GM18498 (cell line): Measurements from ENCODE around the gene HMGA1.
"Not testable (repeated sequence)": the region's sequence is repeated elsewhere in the genome, so short reads cannot be mapped to it uniquely, and the experiment has no call there.

Source experiments
- ATAC-seq: cut with Tn5 transposase; IDR thresholded peaks from one replicate; pipeline ENCODE4 v1.9.1; 2021; ENCODE audit warnings: mild to moderate bottlenecking, moderate library complexity; ENCODE audit not compliant: unreplicated experiment

Gene HMGA1

GRCh38 chr6:34239893-34240292 is 3.2 kb downstream of the HMGA1 start:
- ATAC-seq, result no peak

- no peak for ATAC-seq
These were observed 3.9 kb downstream of the HMGA1 start for GRCh38 chr6:34240329-34241248.

- no peak for ATAC-seq
These were observed 4.9 kb downstream of the HMGA1 start for GRCh38 chr6:34241351-34242215.

- ATAC-seq, result no peak
These were observed 5.8 kb downstream of the HMGA1 start for GRCh38 chr6:34242252-34243130.

- ATAC-seq, result no peak
These were observed 6.6 kb downstream of the HMGA1 start for GRCh38 chr6:34243131-34243771.

GRCh38 chr6:34243901-34244884 is 7.5 kb downstream of the HMGA1 start:
- ATAC-seq, result no peak

- ATAC-seq, result not testable (repeated sequence)
These were observed 8.5 kb downstream of the HMGA1 start for GRCh38 chr6:34245032-34245760.

GRCh38 chr6:34245761-34246140 is 9.1 kb downstream of the HMGA1 start:
- ATAC-seq, result not testable (repeated sequence)

GRCh38 chr6:34246249-34246562 is 9.5 kb downstream of the HMGA1 start:
- ATAC-seq, result no peak

GRCh38 chr6:34246563-34247391 is 10.1 kb downstream of the HMGA1 start:
- no peak for ATAC-seq

GRCh38 chr6:34247481-34248197 is 11.0 kb downstream of the HMGA1 start:
- no peak for ATAC-seq

- peak; percentile 18 for ATAC-seq
These were observed 11.6 kb downstream of the HMGA1 start for GRCh38 chr6:34248198-34248726.

GRCh38 chr6:34248727-34249468 is 12.2 kb downstream of the HMGA1 start, which contains the start of gene SMIM29:
Gene SMIM29, minus strand, starts transcription at chr6:34249006. Its CDS starts 1,215 bp downstream, at chr6:34247791.
- ATAC-seq, result peak; percentile 82

- peak; percentile 35 for ATAC-seq
These were observed 13.0 kb downstream of the HMGA1 start for GRCh38 chr6:34249469-34250261.

- not testable (repeated sequence) for ATAC-seq
These were observed 15.7 kb downstream of the HMGA1 start for GRCh38 chr6:34252395-34252794.
